HPDE6-E6E7 (cell line): Measurements from ENCODE around the gene TCF7L2.

Experiments
- DNase-seq: peaks from one replicate; pipeline ENCODE4 v3.0.0; 2011; ENCODE audit warnings: missing footprints; ENCODE audit errors: extremely low spot score

Gene TCF7L2

GRCh38 chr10:113177936-113178335, 227.9 kb downstream of the TCF7L2 start:
- DNase-seq: no peak

- DNase-seq: no peak
Observed at GRCh38 chr10:113178771-113179170, 228.7 kb downstream of the TCF7L2 start.

DNA sequence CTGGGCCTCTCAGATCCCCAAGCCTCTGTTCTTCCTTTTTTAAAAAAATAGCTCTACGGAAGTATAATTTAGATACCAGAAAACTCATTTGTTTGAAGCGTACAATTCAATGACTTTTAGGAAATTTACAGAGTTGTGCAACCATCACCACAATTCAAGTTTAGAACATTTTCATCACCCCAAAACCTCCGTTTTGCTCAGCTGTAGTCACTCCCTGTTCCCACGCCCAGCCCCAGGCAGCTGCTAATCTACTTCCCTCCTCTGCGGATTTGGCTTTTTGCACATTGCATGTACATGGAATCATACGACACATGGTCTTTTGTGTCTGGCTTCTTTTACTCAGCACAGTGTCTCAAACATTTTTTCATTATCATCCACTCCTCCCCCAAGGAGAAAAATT, 229.2 kb downstream of the TCF7L2 start:
- no peak for DNase-seq

DNA sequence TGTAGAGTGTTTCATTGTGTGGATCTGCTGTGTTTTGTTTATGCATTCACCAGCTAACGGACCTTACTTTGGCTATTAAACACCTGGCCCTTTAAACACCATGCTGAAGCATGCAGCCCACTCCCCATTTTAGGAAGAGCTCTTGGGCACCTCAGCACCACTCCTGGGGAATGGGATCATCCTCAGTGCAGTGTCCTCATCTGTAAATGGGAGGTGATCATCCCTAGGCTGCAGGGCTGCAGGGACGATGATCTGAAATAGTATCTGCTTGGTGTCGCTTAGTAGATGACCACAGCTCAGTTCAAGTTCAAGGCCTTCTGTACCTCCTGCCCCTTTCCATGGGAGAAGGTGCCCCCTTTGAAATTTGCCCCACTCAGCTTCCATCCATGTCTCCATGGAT, 229.9 kb downstream of the TCF7L2 start:
- no peak for DNase-seq

GRCh38 chr10:113180401-113181154, 230.5 kb downstream of the TCF7L2 start:
- no peak for DNase-seq

GRCh38 chr10:113182154-113182553, 232.1 kb downstream of the TCF7L2 start:
- DNase-seq: no peak

DNA sequence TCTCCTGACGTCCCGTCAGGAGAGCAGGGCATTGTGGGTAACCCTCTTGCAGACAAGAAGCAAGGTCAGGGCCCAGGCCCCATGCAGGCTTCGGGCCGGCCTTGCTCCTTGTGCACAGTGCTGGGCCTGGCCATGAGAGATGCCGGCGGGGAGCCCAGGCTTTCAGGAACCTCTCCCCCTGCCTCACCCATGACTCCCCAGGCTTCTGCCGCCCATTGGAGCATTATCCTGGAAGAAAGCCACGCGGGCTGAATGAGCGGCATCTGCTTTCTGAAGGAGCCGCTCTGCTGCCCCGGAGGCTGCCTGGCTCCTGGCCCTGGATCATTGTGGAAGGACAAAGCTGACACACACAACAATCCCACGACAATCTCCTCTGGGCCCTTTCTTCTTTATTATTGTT, 233.5 kb downstream of the TCF7L2 start:
- DNase-seq: no peak

DNA sequence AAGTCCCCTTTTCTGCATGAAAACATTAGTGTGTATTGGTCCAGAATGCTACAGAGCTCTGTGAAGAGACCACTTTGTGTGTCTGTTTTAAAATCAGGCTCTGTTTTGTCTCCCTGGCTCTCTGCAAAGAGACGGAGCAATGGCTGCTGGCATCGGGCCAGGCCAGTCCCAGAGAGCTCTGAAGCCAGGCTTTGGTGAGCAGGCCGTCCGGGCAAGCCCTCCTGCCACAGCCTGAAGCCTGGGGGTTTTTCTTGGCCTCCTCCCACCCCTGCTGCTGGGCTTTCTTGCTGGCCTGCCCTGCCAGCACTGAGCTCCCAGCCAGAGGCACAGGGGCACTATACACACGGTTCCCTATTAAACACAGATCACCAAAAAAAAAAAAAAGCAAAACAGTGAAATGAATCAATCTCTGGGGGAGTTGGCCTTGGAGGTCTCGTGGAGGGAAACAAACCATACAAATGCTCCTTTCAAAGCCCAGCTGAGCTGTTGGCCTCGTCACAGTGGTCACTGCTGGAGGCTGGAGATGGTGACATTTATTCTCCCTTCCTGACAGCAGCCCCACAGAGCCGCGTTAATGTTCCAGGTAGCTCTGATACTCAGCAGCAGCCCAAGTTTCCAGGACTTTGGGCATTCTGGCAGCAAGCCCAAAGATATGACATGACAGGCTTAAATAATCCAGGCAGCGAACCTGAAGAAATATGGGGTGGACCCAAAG, 237.2 kb downstream of the TCF7L2 start:
- DNase-seq: no peak

DNA sequence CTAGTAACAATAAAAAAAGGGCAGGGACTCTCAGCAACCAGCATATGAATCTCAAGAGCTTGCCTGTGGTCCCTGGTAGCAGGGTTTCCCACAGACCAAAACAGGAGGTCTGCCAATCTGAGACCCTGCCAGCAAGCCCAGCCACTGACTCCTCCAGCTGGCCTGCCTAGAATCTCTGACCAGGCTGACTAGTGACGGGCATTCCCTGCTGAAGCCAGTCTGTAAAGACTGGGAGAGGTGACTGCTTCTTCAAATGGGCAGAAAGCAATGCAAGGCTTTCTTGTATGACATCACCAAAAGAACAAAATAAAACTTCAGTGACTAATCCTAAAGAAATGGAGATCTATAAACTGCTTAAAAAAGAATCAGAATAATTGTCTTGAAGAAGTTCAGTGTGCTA, 249.4 kb downstream of the TCF7L2 start:
- no peak for DNase-seq

- no peak for DNase-seq
Observed at GRCh38 chr10:113202011-113202410, 252.0 kb downstream of the TCF7L2 start.

- DNase-seq: no peak
Observed at GRCh38 chr10:113207924-113208323, 257.9 kb downstream of the TCF7L2 start.

- no peak for DNase-seq
Observed at GRCh38 chr10:113213035-113213434, 263.0 kb downstream of the TCF7L2 start.

DNA sequence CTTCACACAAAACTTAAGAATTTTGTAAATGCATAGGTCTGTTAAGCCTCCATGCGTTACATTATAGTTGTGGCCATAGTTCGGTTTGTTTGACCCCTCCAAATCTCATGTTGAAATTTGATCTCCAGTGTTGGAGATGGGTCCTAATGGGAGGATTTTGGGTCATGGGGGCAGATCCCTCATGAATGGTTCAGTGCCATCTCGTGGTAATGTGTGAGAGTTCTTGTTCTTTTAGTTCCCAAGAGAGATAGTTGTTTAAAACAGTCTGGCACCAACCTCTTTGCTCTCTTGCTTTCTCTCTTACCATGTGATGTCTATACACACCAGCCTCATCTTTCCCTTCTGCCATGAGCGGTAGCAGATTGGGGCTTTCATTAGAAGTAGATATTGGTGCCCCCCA, 264.3 kb downstream of the TCF7L2 start:
- DNase-seq: no peak

DNA sequence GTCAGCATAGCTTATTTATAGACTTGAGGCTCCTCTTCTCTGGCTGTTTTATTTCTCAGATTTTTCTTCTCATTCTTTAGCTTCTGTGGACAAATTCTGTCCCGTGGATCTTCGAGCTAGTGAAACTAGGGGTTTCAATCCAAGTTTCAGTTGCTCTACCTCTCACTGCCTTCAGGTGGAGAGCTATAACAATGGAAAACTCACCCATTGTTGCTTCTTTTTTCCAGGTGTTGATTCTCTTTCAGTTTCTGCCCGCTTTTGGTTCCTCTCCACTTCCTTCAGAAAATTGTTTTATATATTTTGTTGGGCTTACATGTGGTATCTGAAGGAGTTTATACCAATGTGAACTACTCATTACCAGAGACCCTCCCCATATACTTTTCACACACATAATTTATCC, 266.1 kb downstream of the TCF7L2 start:
- peak; percentile 13 for DNase-seq
